Measurements from ENCODE around the gene CAPRIN1.
"Not testable (repeated sequence)": the region's sequence is repeated elsewhere in the genome, so short reads cannot be mapped to it uniquely, and the experiment has no call there.

The CAPRIN1 gene

DNA sequence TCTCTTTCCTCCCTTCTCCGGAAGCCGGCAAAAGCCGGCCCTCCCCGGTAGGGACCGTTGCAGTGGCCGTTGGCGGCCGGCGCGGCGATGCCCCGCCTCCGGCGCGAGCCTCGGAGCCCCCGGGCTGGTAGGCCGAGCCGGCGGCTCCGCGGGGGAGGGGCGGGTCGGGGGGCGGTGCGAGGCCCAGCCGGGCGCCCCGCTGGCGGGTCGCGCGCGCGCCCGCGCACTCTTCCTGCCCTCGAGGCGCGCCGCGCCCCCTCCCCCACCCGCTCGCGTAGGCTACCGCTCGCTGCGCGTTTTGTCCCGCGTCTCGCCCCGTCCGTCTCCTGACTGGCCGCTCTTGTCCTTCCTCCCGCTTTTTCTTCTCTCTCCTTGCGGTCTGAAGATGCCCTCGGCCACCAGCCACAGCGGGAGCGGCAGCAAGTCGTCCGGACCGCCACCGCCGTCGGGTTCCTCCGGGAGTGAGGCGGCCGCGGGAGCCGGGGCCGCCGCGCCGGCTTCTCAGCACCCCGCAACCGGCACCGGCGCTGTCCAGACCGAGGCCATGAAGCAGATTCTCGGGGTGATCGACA lies 591 bp downstream of the CAPRIN1 start:
- peak; percentile 93 for DNase-seq

DNA sequence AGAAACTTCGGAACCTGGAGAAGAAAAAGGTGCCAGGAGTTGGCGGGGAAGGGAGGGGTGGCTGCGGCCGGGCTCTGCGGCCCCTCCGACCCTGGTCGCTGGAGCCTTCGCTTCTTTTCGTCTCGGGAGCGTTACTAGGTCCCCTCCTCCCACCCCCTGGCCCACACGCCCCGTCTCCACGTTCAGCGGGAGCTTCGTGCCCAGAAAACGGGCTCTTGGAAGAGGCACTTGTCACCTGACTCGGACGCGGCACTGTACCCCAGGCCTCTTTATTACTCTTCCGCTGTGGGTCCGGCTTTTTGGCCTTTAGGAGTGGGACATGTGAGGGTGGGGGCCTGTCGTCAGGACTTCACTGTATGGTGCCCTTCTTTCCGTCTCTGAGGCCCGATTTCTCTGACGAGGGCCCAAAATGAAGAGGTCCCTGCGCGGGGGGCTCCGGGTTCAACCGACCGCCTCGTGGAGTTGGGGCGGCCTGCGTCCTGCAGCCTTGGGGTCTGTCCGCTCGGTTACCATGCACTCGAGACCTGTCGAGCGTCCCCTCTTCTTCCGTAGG lies 1.2 kb downstream of the CAPRIN1 start:
- peak; percentile 46 for DNase-seq

DNA sequence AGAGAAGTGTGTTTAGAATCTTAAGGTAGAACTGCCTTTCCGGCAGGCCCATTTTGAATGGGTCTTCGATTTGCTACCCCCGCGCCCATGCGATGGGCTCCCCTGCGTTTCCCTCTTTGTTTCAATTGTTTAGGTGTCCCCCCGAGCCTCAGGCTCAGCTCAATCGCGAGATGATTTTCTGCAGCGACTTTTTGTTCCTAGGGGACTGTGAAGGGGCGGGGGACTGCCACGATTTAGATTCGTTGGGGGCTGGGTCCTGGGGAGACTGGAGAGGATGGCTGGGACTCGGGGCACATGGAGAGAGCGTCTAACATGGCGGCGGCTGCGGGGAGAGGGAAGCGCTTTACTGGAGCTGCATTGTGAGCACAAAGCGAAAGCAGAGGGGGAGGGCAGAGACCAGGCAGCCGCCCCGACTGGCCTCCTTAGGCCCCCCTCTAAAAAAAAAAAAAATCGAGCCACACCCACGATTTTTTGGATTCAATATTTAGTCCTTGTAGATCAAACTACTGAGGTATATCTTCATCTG lies 1.7 kb downstream of the CAPRIN1 start:
- peak; percentile 95 for DNase-seq

- not testable (repeated sequence) for DNase-seq
Measured at GRCh38 chr11:34054351-34054750, 2.8 kb downstream of the CAPRIN1 start.

- DNase-seq = peak; percentile 49
Measured at GRCh38 chr11:34055218-34056000, 3.9 kb downstream of the CAPRIN1 start.

- DNase-seq = no peak
Measured at GRCh38 chr11:34056672-34057071, 5.1 kb downstream of the CAPRIN1 start.

DNA sequence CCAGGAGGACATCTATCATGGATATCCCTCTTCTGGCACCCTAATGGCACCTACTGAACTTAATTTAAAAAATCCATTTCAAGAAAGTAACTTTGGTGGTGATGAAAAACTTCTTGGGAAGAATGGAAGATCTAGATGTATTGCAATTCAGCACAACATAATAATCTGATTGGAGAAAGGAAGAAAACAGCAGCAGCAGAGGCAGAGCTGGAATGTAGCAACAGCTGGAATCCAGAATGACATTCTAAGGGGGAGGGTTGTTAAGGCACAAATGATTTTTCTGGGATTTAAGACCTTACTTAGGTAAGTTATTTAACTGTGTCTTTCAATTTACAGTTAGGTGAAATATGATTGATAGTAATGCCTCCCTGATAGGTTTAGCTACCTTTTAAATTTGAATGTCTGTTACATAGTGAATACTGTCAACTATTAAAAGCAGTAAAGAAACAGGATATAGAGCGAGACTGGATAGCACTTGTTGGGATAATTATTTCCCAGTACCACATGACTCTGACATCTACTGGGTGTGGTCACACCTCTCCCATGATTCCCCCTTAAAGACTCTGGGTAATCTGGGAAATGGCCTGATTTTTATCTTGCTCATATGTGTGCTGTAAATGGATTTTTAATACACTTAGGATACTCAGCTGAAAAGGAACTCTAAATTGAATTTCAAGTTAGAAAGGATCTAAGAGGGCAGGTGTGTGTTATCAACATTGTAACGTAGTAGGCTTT lies 11.7 kb downstream of the CAPRIN1 start:
- no peak for DNase-seq

- peak; percentile 43 for DNase-seq
Measured at GRCh38 chr11:34064291-34064690, 12.8 kb downstream of the CAPRIN1 start.

DNA sequence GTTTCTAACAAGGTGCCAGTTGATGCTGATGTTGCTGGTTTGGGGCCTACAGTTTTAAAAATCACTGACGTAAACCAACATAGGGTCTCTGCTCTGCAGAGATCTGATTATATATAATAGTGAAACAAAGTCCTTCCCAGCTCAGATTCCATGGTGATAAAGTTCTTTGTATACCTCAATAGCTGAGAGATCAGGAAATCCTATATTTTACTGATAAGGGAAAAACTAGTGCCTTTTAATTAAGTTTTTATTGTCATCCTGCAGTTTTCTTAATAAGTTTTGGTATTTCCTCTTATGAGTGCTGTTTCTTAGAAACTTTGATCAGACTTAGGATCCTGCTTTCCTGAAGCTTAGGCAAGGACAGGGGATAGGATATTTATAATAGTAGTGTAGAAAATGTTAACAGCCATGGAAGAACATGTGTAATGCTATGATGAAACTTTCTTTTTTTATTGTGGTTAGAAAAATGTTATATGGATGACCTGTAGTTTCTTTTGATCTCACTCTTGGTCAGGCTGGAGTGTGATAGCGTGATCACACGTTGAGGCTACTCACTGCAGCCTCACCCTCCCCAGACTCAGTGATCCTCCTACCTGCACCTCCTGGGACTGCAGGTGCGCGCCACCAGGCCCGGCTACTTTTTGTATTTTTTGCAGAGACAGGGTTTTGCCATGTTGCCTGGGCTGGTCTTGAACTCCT lies 14.1 kb downstream of the CAPRIN1 start:
- no peak for DNase-seq

DNA sequence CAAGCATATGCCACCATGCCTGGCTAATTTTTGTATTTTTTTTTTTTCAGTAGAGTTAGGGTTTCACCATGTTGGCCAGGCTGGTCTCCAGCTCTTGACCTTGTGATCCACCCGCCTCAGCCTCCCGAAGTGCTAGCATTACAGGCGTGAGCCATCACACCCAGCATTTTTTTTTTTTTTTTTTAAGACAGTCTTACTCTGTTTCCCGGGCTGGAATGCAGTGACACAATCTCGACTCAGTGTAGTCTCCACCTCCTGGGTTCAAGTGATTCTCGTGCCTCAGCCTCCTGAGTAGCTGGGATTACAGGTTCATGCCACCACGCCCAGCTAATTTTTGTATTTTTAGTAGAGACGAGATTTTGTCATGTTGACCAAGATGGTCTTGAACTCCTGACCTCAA lies 15.2 kb downstream of the CAPRIN1 start:
- DNase-seq = not testable (repeated sequence)

DNA sequence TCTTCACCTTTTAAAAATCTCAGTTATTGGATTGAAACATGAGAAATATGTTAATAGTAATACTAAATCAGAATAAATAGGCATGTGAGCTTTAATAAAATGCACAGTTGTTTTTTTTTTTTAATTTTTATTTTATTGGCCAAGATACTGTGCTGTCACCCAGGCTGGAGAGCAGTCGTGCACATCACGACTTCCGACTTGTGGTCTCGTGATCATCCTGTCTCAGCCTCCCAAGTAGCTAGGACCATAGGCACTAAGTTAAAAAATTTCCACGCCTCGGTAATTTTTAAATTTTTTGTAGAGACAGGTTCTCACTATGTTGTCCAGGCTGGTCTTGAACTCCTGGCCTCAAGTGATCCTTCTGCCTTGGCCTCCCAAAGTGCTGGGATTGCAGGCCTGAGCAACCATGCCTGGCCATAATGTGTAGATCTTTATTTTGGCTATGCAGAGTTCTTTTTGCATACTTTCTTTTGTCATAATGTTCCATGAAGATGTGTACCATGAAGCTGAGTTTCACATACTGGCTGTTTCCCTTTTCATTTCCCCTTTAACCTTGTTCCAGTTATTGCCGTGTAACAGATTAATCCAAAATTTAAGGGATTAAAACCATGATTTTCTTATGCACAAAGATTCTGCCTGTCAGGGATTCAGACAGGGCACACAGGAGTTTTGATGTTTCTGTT lies 16.0 kb downstream of the CAPRIN1 start:
- no peak for DNase-seq

- no peak for DNase-seq
Measured at GRCh38 chr11:34068111-34068510, 16.6 kb downstream of the CAPRIN1 start.

GRCh38 chr11:34071306-34071705 lies 19.8 kb downstream of the CAPRIN1 start:
- not testable (repeated sequence) for DNase-seq

DNA sequence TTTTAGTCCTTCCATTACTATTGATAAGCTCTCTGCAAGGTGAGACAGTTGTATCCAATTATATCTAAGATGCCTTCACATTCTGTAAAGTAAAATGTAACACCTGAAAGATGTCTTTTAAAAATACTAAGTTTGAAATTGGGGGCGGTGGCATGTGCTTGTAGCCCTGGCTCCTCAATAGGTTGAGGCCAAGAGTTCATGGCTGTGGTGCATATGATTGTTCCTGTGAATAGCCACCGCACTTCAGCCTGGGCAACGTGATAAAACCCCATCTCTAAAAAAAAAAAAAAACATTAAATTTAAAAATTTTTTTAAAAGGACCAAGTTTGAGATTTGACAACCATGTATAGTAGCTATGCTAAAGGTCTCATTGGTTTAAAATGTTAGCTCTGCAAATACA lies 20.5 kb downstream of the CAPRIN1 start:
- no peak for DNase-seq

GRCh38 chr11:34072832-34073231 lies 21.3 kb downstream of the CAPRIN1 start:
- DNase-seq = no peak

DNA sequence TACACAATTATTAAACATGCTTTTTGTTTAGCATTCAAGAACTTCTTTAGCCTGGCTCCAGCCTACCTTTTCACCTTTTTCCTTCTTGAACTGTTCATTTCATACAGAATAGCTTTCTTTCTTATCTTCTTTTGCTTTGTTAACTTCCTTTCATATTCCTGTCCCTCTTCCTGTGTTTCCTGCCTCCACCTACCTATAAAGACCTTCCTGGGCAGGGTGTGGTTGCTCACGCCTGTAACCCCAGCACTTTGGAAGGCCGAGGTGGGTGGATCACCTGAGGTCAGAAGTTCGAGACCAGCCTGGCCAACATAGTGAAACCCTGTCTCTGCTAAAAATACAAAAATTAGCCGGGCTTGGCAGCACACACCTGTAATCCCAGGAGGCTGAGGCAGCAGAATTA lies 22.9 kb downstream of the CAPRIN1 start:
- no peak for DNase-seq

GRCh38 chr11:34075178-34075820 lies 23.8 kb downstream of the CAPRIN1 start:
- peak; percentile 32 for DNase-seq

DNA sequence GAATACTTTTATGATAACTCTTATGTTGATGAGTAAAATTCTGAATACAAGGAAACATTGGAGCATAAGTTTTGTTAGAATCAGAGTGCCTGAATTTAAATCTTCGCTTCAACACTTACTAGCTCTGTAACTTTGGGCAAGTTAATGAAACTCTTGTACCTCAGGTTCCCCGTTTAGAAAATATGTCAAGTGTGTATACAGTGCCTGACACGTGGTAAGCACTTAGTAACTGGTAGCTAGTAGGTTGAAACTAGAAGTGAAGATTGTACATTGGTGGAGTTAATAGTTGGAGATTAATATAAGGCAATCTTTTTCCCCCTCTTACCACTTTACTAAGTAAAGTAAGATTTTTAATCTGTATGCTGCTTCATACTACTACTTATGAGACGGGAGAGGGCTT lies 29.1 kb downstream of the CAPRIN1 start:
- no peak for DNase-seq

GRCh38 chr11:34084637-34085036 lies 33.1 kb downstream of the CAPRIN1 start:
- no peak for DNase-seq

GRCh38 chr11:34086554-34087283 lies 35.2 kb downstream of the CAPRIN1 start:
- DNase-seq = no peak

DNA sequence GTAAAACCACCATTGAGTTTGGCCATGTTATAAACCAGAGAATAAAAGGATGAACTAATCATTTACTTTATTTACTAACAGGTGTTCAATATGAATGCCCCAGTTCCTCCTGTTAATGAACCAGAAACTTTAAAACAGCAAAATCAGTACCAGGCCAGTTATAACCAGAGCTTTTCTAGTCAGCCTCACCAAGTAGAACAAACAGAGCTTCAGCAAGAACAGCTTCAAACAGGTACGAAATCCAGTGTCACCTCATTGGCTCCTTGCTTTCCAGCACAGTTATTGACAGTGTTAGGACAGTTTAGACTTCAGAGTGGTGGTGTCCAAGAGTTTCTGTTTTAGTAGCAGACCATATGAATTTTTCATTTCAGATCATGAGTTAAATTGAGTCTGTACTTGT lies 40.3 kb downstream of the CAPRIN1 start:
- DNase-seq = no peak
